ENCODE results near the gene PRKD1.

The PRKD1 gene

DNA sequence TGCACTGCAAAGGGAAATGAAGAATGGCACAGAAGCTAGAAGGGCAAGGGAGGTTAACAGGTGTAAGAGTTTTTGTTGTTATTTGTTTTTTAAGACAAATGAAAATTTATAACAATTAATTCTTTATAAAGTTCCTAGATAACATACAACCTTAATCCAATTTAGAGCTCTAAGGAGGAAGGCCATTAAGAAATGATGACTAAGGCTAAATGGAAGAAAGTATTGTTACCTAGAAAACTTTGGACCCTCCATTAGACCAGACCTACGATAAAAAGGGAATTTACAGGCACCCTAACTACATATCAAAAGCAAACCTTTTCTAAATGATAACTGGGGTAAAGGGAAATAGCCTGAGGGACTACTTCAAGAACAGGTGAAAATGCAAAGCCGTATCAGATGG, 130.8 kb downstream of the PRKD1 start:
- no peak for TF ChIP-seq ESRRG (CRISPR knock-in tag; IDR thresholded peaks at IDR 0.05)
- no peak for TF ChIP-seq ZFP30 (CRISPR knock-in tag; IDR thresholded peaks at IDR 0.05)
- no peak for TF ChIP-seq ISL1 (CRISPR knock-in tag; IDR thresholded peaks at IDR 0.05)
- no peak for TF ChIP-seq GLIS3 (CRISPR knock-in tag; IDR thresholded peaks at IDR 0.05)
- no peak for TF ChIP-seq ZFP3 (CRISPR knock-in tag; IDR thresholded peaks at IDR 0.05)
- TF ChIP-seq, protein P1, sequence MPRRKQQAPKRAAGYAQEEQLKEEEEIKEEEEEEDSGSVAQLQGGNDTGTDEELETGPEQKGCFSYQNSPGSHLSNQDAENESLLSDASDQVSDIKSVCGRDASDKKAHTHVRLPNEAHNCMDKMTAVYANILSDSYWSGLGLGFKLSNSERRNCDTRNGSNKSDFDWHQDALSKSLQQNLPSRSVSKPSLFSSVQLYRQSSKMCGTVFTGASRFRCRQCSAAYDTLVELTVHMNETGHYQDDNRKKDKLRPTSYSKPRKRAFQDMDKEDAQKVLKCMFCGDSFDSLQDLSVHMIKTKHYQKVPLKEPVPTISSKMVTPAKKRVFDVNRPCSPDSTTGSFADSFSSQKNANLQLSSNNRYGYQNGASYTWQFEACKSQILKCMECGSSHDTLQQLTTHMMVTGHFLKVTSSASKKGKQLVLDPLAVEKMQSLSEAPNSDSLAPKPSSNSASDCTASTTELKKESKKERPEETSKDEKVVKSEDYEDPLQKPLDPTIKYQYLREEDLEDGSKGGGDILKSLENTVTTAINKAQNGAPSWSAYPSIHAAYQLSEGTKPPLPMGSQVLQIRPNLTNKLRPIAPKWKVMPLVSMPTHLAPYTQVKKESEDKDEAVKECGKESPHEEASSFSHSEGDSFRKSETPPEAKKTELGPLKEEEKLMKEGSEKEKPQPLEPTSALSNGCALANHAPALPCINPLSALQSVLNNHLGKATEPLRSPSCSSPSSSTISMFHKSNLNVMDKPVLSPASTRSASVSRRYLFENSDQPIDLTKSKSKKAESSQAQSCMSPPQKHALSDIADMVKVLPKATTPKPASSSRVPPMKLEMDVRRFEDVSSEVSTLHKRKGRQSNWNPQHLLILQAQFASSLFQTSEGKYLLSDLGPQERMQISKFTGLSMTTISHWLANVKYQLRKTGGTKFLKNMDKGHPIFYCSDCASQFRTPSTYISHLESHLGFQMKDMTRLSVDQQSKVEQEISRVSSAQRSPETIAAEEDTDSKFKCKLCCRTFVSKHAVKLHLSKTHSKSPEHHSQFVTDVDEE (CRISPR knock-in tag; IDR thresholded peaks at IDR 0.05): no peak
- TF ChIP-seq ZNF565 (CRISPR knock-in tag; conservative IDR thresholded peaks at IDR 0.05; ENCODE audit: low read depth): no peak
- TF ChIP-seq ZNF8 (CRISPR knock-in tag; IDR thresholded peaks at IDR 0.05): no peak
- no peak for TF ChIP-seq ARNTL (CRISPR knock-in tag; IDR thresholded peaks at IDR 0.05; ENCODE audit: borderline replicate concordance, low read depth)
- TF ChIP-seq CSDC2 (CRISPR knock-in tag; IDR thresholded peaks at IDR 0.05): no peak
- TF ChIP-seq ZNF70 (CRISPR knock-in tag; IDR thresholded peaks at IDR 0.05): no peak
- no peak for TF ChIP-seq OSR1 (CRISPR knock-in tag; IDR thresholded peaks at IDR 0.05)
- TF ChIP-seq PPARA (CRISPR knock-in tag; IDR thresholded peaks at IDR 0.05; ENCODE audit: borderline replicate concordance): no peak
- TF ChIP-seq TCF4 (CRISPR knock-in tag; IDR thresholded peaks at IDR 0.05; ENCODE audit: borderline replicate concordance): no peak
- TF ChIP-seq, protein P2, sequence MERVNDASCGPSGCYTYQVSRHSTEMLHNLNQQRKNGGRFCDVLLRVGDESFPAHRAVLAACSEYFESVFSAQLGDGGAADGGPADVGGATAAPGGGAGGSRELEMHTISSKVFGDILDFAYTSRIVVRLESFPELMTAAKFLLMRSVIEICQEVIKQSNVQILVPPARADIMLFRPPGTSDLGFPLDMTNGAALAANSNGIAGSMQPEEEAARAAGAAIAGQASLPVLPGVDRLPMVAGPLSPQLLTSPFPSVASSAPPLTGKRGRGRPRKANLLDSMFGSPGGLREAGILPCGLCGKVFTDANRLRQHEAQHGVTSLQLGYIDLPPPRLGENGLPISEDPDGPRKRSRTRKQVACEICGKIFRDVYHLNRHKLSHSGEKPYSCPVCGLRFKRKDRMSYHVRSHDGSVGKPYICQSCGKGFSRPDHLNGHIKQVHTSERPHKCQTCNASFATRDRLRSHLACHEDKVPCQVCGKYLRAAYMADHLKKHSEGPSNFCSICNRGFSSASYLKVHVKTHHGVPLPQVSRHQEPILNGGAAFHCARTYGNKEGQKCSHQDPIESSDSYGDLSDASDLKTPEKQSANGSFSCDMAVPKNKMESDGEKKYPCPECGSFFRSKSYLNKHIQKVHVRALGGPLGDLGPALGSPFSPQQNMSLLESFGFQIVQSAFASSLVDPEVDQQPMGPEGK (CRISPR knock-in tag; IDR thresholded peaks at IDR 0.05; ENCODE audit: borderline replicate concordance): no peak
- ATAC-seq: no peak

DNA sequence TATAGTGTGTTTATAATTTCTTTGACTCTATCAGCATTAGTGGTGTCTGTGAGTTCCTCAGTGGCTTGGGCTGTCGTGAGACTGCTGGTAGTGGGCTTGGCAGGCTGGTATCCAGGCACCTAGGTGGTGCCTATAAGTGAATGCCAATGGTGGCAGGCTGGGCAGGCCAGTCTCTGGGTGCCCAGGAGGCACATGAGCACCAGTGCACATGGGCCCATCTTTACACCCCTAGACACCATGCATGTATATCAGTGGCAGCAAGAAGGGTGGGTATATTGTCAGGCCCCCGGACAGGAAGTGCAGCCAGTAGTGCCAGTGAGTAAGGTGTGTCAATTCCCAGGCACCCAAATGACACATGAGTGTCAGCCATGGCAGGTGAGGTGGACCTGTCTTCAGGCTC, 138.2 kb downstream of the PRKD1 start:
- no peak for ATAC-seq
- no peak for TF ChIP-seq ZC3H10 (CRISPR knock-in tag; IDR thresholded peaks at IDR 0.05)
- TF ChIP-seq OSR1 (CRISPR knock-in tag; IDR thresholded peaks at IDR 0.05): no peak
- TF ChIP-seq ZNF565 (CRISPR knock-in tag; conservative IDR thresholded peaks at IDR 0.05; ENCODE audit: low read depth): no peak
- no peak for TF ChIP-seq RARB (CRISPR knock-in tag; IDR thresholded peaks at IDR 0.05)
- no peak for TF ChIP-seq ZFP3 (CRISPR knock-in tag; IDR thresholded peaks at IDR 0.05)
- TF ChIP-seq TOX (CRISPR knock-in tag; IDR thresholded peaks at IDR 0.05; ENCODE audit: borderline replicate concordance): no peak
- TF ChIP-seq SNAI2 (CRISPR knock-in tag; IDR thresholded peaks at IDR 0.05): no peak
- TF ChIP-seq PPARA (CRISPR knock-in tag; IDR thresholded peaks at IDR 0.05; ENCODE audit: borderline replicate concordance): no peak
- no peak for TF ChIP-seq CSDC2 (CRISPR knock-in tag; IDR thresholded peaks at IDR 0.05)
- no peak for TF ChIP-seq POU6F1 (CRISPR knock-in tag; IDR thresholded peaks at IDR 0.05; ENCODE audit: borderline replicate concordance, low read depth)

GRCh38 chr14:29788093-29788492, 139.6 kb downstream of the PRKD1 start:
- ATAC-seq: no peak
- TF ChIP-seq OSR1 (CRISPR knock-in tag; IDR thresholded peaks at IDR 0.05) (no peak), CSRNP3 (CRISPR knock-in tag; IDR thresholded peaks at IDR 0.05) (no peak), BACH2 (CRISPR knock-in tag; IDR thresholded peaks at IDR 0.05; ENCODE audit: borderline replicate concordance) (no peak), SNAI2 (CRISPR knock-in tag; IDR thresholded peaks at IDR 0.05) (no peak), RARB (CRISPR knock-in tag; IDR thresholded peaks at IDR 0.05) (no peak), ZNF565 (CRISPR knock-in tag; conservative IDR thresholded peaks at IDR 0.05; ENCODE audit: low read depth) (no peak), GLIS3 (CRISPR knock-in tag; IDR thresholded peaks at IDR 0.05) (no peak), CREB5 (CRISPR knock-in tag; IDR thresholded peaks at IDR 0.05; ENCODE audit: low read depth) (no peak), ISL1 (CRISPR knock-in tag; IDR thresholded peaks at IDR 0.05) (no peak), ZFP3 (CRISPR knock-in tag; IDR thresholded peaks at IDR 0.05) (no peak), ZFP30 (CRISPR knock-in tag; IDR thresholded peaks at IDR 0.05) (no peak)

Measured in SK-N-SH treated with all-trans-retinoic acid at 6 μM for 48 hours (cell line).